Testis (tissue), 3 donors: ENCODE data around the gene AXDND1. TPM values are rescaled to one million over a fixed set of nuclear protein-coding genes. Genes with fewer than 3 reads are reported as not detected.

Experiments used
- DNase-seq: peaks from one replicate; pipeline ENCODE4 v3.0.0-alpha.2; 2019
- H3K27ac ChIP-seq, 2 donors: fragments of 200-600 bp; sonication (generic); one replicate each; pipeline ENCODE4 v1.5.1; 2019
- H3K27me3 ChIP-seq: fragments of 200-600 bp; sonication (generic); one replicate; pipeline ENCODE4 v1.5.1; 2019
- H3K36me3 ChIP-seq: fragments of 200-600 bp; sonication (generic); one replicate; pipeline ENCODE4 v1.5.1; 2017; ENCODE audit warnings: low read depth; ENCODE audit errors: missing control alignments
- H3K4me1 ChIP-seq: fragments of 200-600 bp; sonication (generic); one replicate; pipeline ENCODE4 v1.5.1; 2019
- H3K4me3 ChIP-seq, 2 donors: fragments of 200-600 bp; sonication (generic); one replicate each; pipeline ENCODE4 v1.5.1; 2017 to 2019
- H3K9me3 ChIP-seq: fragments of 200-600 bp; sonication (generic); one replicate; pipeline ENCODE4 v1.5.1; 2017
- CTCF ChIP-seq, 3 experiments: fragments of 450-650 bp in 2 of 3; fragments of 200-600 bp in 1 of 3; sonication (generic) in 1 of 3; IDR thresholded peaks; one replicate each; pipeline ENCODE4 v1.5.1; 2016 to 2019; ENCODE audit warnings: antibody characterized with exemption in 3 of 3, mild to moderate bottlenecking in 2 of 3, moderate library complexity in 1 of 3
- POLR2A ChIP-seq: fragments of 450-650 bp; IDR thresholded peaks from one replicate; pipeline ENCODE4 v1.6.1; 2017; ENCODE audit warnings: antibody characterized with exemption, mild to moderate bottlenecking, moderate library complexity
- WGBS, 2 donors: methylation state at CpG; one replicate each; pipeline ENCODE4 v1.1.5; 2018; 5-methylcytosine and 5-hydroxymethylcytosine counted together
- intact Hi-C: fragments of 100-400 bp; cut with DNase I; formaldehyde crosslinking; loops from one replicate; pipeline ENCODE4 v1.15.1; 2023; ENCODE audit warnings: low total_unique reads
- polyA plus RNA-seq: library from polyadenylated mRNA; stranded (reverse); fragments of 350-450 nt; fragmentation: Illumina TruSeq; extraction: RNeasy Lipid Tissue Mini Kit (QIAGEN cat#74804); gene quantifications from one replicate; pipeline ENCODE4 v1.2.3, GENCODE V29; 2014; ENCODE audit warnings: low read depth, low replicate concordance; ENCODE audit not compliant: insufficient read depth
- total RNA-seq, 2 donors: library from RNA; depleted of rRNA; stranded (reverse); fragments of >200 nt; gene quantifications; one replicate each; pipeline ENCODE4 v1.2.3, GENCODE V29; 2016

The AXDND1 gene
- total and polyA plus RNA-seq, 3 donors from 2014 or later, result 21.4 to 58.3 (median 31.5) TPM

- Histone ChIP-seq H3K9me3 (no peaks in the 10 kb centered on the region), H3K36me3 (no peaks in the 10 kb centered on the region), H3K4me3 (peak overlapping the region; percentile 73 to 84), H3K4me1 (no peaks in the 10 kb centered on the region), H3K27ac (peak overlapping the region; percentile 89 to 98), H3K27me3 (no peaks in the 10 kb centered on the region)
- WGBS, 2 donors, result 1 to 2% methylated on average over 28 of the region's 28 CpGs
- DNase-seq, result peak; percentile 39
- no peak for TF ChIP-seq POLR2A
- no peak for TF ChIP-seq CTCF (IDR thresholded peaks at IDR 0.05)
- intact Hi-C loops, result loop anchor here (5.0 kb wide), 1 partner anchor 74 kb away; the partner anchor contains the start of gene SOAT1
These were observed 476 bp downstream of the AXDND1 start for GRCh38 chr1:179366093-179366800.

DNA sequence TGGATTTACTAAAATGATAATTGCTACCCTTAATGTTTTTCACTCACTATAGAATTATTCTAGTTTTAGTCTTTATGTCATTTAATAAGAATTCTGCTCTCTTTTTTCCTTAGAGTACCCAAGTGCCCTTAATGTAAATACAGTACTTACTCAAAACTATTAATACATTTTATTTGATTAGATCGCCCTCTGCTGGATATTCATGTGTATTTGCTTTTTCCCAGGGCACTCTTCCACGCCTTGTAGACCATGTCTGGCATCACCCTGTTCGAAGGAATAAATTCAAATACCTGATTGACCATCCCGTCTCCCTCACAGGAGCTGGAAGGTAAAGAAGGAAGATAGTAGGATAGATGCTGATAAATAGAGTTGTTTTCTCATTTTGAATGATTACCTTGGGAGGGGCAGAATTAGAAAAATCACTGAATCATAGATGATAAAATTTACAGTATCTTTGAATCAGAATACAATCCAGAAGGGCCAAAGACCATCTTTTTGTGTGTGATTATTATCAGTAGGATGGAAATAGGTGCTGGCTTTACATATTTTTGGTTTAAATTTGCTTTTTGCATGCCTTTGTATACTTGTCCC is 4.1 kb downstream of the AXDND1 start:
- no peak overlapping the region for H3K27ac ChIP-seq
- 17 to 22% methylated on average over 4 of the region's 4 CpGs for WGBS, 2 donors
- no peaks in the 10 kb centered on the region for H3K27me3 ChIP-seq
- DNase-seq, result peak; percentile 48
- H3K36me3 ChIP-seq, result no peaks in the 10 kb centered on the region
- TF ChIP-seq POLR2A (no peak), CTCF (IDR thresholded peaks at IDR 0.05) (peak; percentile 74 to 84 (median 80))
- H3K4me3 ChIP-seq, result no peak overlapping the region
- H3K9me3 ChIP-seq, result no peaks in the 10 kb centered on the region
- no peaks in the 10 kb centered on the region for H3K4me1 ChIP-seq
- intact Hi-C loops, result loop anchor here (5.0 kb wide), 1 partner anchor 78 kb away; the partner anchor contains the start of gene SOAT1

GRCh38 chr1:179372160-179372559 is 6.4 kb downstream of the AXDND1 start:
- Histone ChIP-seq H3K4me1 (no peaks in the 10 kb centered on the region), H3K36me3 (no peaks in the 10 kb centered on the region), H3K9me3 (no peaks in the 10 kb centered on the region), H3K4me3 (no peak overlapping the region), H3K27ac (no peak overlapping the region), H3K27me3 (no peaks in the 10 kb centered on the region)
- intact Hi-C loops, result no loop called here
- TF ChIP-seq CTCF (IDR thresholded peaks at IDR 0.05), result no peak
- no peak for TF ChIP-seq POLR2A
- no peak for DNase-seq
- 82 to 85% methylated on average over 4 of the region's 4 CpGs for WGBS, 2 donors

DNA sequence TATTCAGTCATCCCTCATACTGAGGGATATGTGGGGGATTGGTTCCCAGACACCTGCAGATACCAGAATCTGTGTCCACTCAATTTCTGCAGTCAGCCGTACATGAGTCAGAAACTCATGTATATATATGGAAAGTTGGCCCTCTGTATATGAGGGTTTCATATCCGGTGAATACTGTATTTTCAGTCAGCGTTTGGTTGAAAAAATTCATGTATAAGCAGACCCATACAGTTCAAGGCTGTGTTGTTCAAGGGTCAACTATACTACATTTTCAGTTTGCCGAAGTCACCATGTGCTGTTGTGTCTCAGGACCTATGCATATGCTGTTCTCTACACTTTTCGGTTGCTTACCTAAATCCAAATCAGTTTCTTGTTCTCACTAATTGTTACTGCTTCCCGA is 10.5 kb downstream of the AXDND1 start:
- no peak for TF ChIP-seq POLR2A
- no peak for TF ChIP-seq CTCF (IDR thresholded peaks at IDR 0.05)
- no peaks in the 10 kb centered on the region for H3K27me3 ChIP-seq
- no peak for DNase-seq
- H3K4me3 ChIP-seq, result no peak overlapping the region
- no peak overlapping the region for H3K27ac ChIP-seq
- intact Hi-C loops, result no loop called here
- H3K36me3 ChIP-seq, result no peaks in the 10 kb centered on the region
- no peaks in the 10 kb centered on the region for H3K9me3 ChIP-seq
- no peaks in the 10 kb centered on the region for H3K4me1 ChIP-seq
- WGBS, 2 donors, result 84 to 95% methylated on average over 6 of the region's 6 CpGs
